HepG2 (cell line): ENCODE data around the gene PXYLP1. TPM values are rescaled to one million over a fixed set of nuclear protein-coding genes. Genes with fewer than 3 reads are reported as not detected.

ENCODE experiments used
- ATAC-seq: fragments of 200-7000 bp; cut with Tn5 transposase; 3 replicates; pipeline ENCODE4 v1.9.1; 2020; ENCODE audit warnings: mild to moderate bottlenecking, moderate library complexity
- BruUV-seq: library from RNA; stranded (reverse); fragments of 400-500 nt; replicated peaks from 2 replicates; lab custom pipeline; 2021; lab: Mats Ljungman, UMichigan
- CTCF ChIA-PET: fragments of 300-600 bp; formaldehyde crosslinking; extraction: SDS; loops from one replicate; lab custom pipeline; 2021; ENCODE audit warnings: low total read pairs, inconsistent platforms, low intra/inter-chr PET ratio; lab: Yijun Ruan, JAX
- POLR2A ChIA-PET: fragments of 350-600 bp; sonication (Branson Sonifier 250); formaldehyde crosslinking; loops from one replicate; lab custom pipeline; 2020; ENCODE audit warnings: antibody characterized with exemption, inconsistent platforms; lab: Yijun Ruan, JAX
- DNase-seq: peaks from one replicate; pipeline ENCODE4 v3.0.0-alpha.2; 2015; ENCODE audit warnings: low spot score
- FAIRE-seq: peaks from 3 replicates; lab custom pipeline; 2011; peaks lifted over from hg19 to GRCh38; lab: Jason Lieb, UNC
- H2AFZ ChIP-seq: one replicate; pipeline ENCODE4 v1.6.1; 2011; ENCODE audit warnings: low read length, inconsistent platforms
- H3K27ac ChIP-seq: fragments of 300-600 bp; 3 replicates; pipeline ENCODE4 v1.8.0; 2011; ENCODE audit warnings: mixed run types, mild to moderate bottlenecking, mixed read lengths, low read length, inconsistent platforms; ENCODE audit not compliant: insufficient read depth; ENCODE audit errors: extremely low read length
- H3K27me3 ChIP-seq, 2 experiments: fragments of 200-600 bp in 1 of 2; 2 replicates in 1 of 2; 3 replicates in 1 of 2; pipeline versions ENCODE4 v1.6.0 to v1.8.0; 2011; ENCODE audit warnings: low read length in 2 of 2, mild to moderate bottlenecking in 2 of 2, moderate library complexity in 2 of 2, inconsistent platforms in 1 of 2; ENCODE audit not compliant: insufficient read depth in 2 of 2, control insufficient read depth in 1 of 2
- H3K36me3 ChIP-seq, 2 experiments: fragments of 200-600 bp in 1 of 2; replicated peaks in 1 of 2; 2 replicates in 1 of 2; 3 replicates in 1 of 2; pipeline versions ENCODE4 v1.5.1 to v1.8.0; 2011; ENCODE audit warnings: low read length in 2 of 2, inconsistent platforms in 1 of 2; ENCODE audit not compliant: insufficient read depth in 2 of 2, control insufficient read depth in 1 of 2
- H3K4me1 ChIP-seq: 2 replicates; pipeline ENCODE4 v1.5.1; 2012; ENCODE audit warnings: low read length, inconsistent platforms; ENCODE audit not compliant: insufficient read depth
- H3K4me2 ChIP-seq: 2 replicates; pipeline ENCODE4 v1.6.0; 2011; ENCODE audit warnings: low read depth, low read length, inconsistent platforms
- H3K4me3 ChIP-seq, 3 experiments: fragments of 200-600 bp in 1 of 3; sonication (generic), shearing (Covaris generic) in 1 of 3; replicated peaks in 1 of 3; 2 replicates each; pipeline ENCODE4 v1.5.1; 2011 to 2016; ENCODE audit warnings: low read length in 3 of 3, inconsistent platforms in 2 of 3, low read depth in 2 of 3, mild to moderate bottlenecking in 2 of 3, control low read depth in 1 of 3, mixed read lengths in 1 of 3; ENCODE audit not compliant: insufficient read depth in 1 of 3
- H3K79me2 ChIP-seq: one replicate; pipeline ENCODE4 v1.6.1; 2011; ENCODE audit warnings: low read length, inconsistent platforms; ENCODE audit not compliant: insufficient read depth
- H3K9ac ChIP-seq: 2 replicates; pipeline ENCODE4 v1.6.0; 2011; ENCODE audit warnings: mild to moderate bottlenecking, low read depth, low read length, inconsistent platforms; ENCODE audit not compliant: insufficient read depth
- H3K9me3 ChIP-seq: 2 replicates; pipeline ENCODE4 v1.5.1; 2012; ENCODE audit warnings: mild to moderate bottlenecking, low read length
- H4K20me1 ChIP-seq: 2 replicates; pipeline ENCODE4 v1.6.0; 2011; ENCODE audit warnings: inconsistent platforms, mild to moderate bottlenecking, low read length, moderate library complexity; ENCODE audit not compliant: insufficient read depth
- HNF4A ChIP-seq: sonication (generic); formaldehyde crosslinking; IDR thresholded peaks from 2 replicates; pipeline ENCODE4 v1.4.0; 2020; ENCODE audit warnings: missing genetic modification reagents
- ISL2 ChIP-seq: sonication (generic); formaldehyde crosslinking; IDR thresholded peaks from 2 replicates; pipeline ENCODE4 v1.5.0; 2020; ENCODE audit warnings: missing genetic modification reagents
- LCORL ChIP-seq, 2 experiments: fragments of 450-650 bp in 1 of 2; sonication (generic) in 1 of 2; formaldehyde crosslinking in 1 of 2; IDR thresholded peaks; 2 replicates each; pipeline versions ENCODE4 v1.5.0 to v1.6.1; 2017 to 2020; ENCODE audit warnings: antibody characterized with exemption in 1 of 2, missing genetic modification reagents in 1 of 2
- NFE2 ChIP-seq: sonication (generic); formaldehyde crosslinking; IDR thresholded peaks from 2 replicates; pipeline ENCODE4 v1.4.0; 2020; ENCODE audit warnings: missing genetic modification reagents
- SMAD9 ChIP-seq: sonication (generic); formaldehyde crosslinking; IDR thresholded peaks from 2 replicates; pipeline ENCODE4 v1.5.1; 2020; ENCODE audit warnings: mild to moderate bottlenecking, missing genetic modification reagents
- ZKSCAN8 ChIP-seq: IDR thresholded peaks from 2 replicates; pipeline ENCODE4 v1.6.1; 2016; ENCODE audit warnings: borderline replicate concordance, missing genetic modification reagents, missing compliant biosample characterization
- ZNF160 ChIP-seq: sonication (generic); formaldehyde crosslinking; IDR thresholded peaks from 2 replicates; pipeline ENCODE4 v1.8.0; 2022; ENCODE audit warnings: mild to moderate bottlenecking, inconsistent platforms, missing genetic modification reagents
- ZNF275 ChIP-seq: sonication (generic); formaldehyde crosslinking; IDR thresholded peaks from 2 replicates; pipeline ENCODE4 v1.8.0; 2022; ENCODE audit warnings: missing genetic modification reagents, mild to moderate bottlenecking, inconsistent platforms, borderline replicate concordance
- WGBS: methylation state at CpG from one replicate; pipeline ENCODE4 v1.1.6; 2017; ENCODE audit warnings: low lambda C conversion rate; 5-methylcytosine and 5-hydroxymethylcytosine counted together
- in situ Hi-C: cut with HindIII; loops from 2 replicates; pipeline ENCODE4 v1.10.0; 2017; ENCODE audit warnings: low pct_unique_long_range_greater_than_20kb; ENCODE audit not compliant: extremely low pct_ligation_motif_present
- intact Hi-C: fragments of 100-400 bp; cut with micrococcal nuclease; formaldehyde crosslinking; loops from one replicate; pipeline ENCODE4 v1.10.0; 2022; ENCODE audit not compliant: unreplicated experiment
- polyA plus RNA-seq, 8 experiments: library from polyadenylated mRNA; depleted of rRNA in 3 of 8; stranded (reverse) in 7 of 8; unstranded in 1 of 8; fragments of >200 nt; fragmentation: Illumina TruSeq in 4 of 8; extraction: Trizol in 4 of 8; gene quantifications; 2 replicates each; pipeline versions ENCODE4 v1.2.1 to v1.2.3, GENCODE V29; 2011 to 2016; ENCODE audit warnings: low read depth in 4 of 8, missing spikeins in 1 of 8, mixed read lengths in 1 of 8; ENCODE audit not compliant: insufficient read depth in 1 of 8
- total RNA-seq, 5 experiments: library from RNA; depleted of rRNA; stranded (reverse); fragments of >200 nt; fragmentation: Illumina TruSeq; extraction: Trizol; gene quantifications; 2 replicates each; pipeline ENCODE4 v1.2.3, GENCODE V29; 2016; ENCODE audit warnings: low read depth in 1 of 5
- TF ChIP-seq, protein P1 (sequence below): sonication (generic); formaldehyde crosslinking; IDR thresholded peaks from 2 replicates; pipeline ENCODE4 v1.4.0; 2020; ENCODE audit warnings: missing genetic modification reagents
- TF ChIP-seq, protein P2 (sequence below): IDR thresholded peaks from 2 replicates; pipeline ENCODE4 v1.6.1; 2018; ENCODE audit warnings: missing genetic modification reagents, mild to moderate bottlenecking, missing compliant biosample characterization
- TF ChIP-seq, protein P3 (sequence below): sonication (generic); formaldehyde crosslinking; IDR thresholded peaks from 2 replicates; pipeline ENCODE4 v1.5.0; 2020; ENCODE audit warnings: mild to moderate bottlenecking, missing genetic modification reagents

Gene PXYLP1
- total and polyA plus RNA-seq, 2 of the 13 experiments (the other 11 are each of a cell fraction or from before 2014, with no cell fraction given): 4.9 to 8.1 TPM

DNA sequence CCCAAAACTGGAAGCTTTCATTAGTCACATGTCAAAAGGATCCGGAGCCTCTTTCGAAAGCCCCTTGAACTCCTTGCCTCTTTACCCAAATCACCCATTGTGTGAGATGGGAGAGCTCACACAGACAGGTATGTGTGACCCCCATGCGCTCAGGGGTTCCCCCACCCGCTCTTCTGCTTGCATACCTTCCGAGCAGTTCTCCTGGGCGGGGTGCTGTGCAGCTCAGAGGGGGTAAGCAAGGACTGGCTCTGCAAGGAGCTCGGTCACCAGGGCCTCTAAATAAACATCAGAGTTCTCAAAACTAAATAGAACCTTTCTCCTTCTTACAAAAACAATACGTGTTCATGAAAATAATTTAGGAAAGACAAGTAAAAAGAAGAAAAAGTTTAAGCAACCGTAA lies 55.7 kb downstream of the PXYLP1 start:
- in situ Hi-C loops (no loop called here), intact Hi-C loops (no loop called here)
- Histone ChIP-seq H2AFZ (no peak overlapping the region), H3K9me3 (no peaks in the 10 kb centered on the region), H3K79me2 (no peaks in the 10 kb centered on the region), H3K4me2 (no peak overlapping the region), H3K4me1 (no peaks in the 10 kb centered on the region), H4K20me1 (no peaks in the 10 kb centered on the region), H3K36me3 (peaks cover 0 to 5% of the 10 kb centered on the region in 2 experiments; a peak in 2 of 5 replicates), H3K27ac (no peak overlapping the region), H3K27me3 (no peaks in the 10 kb centered on the region), H3K4me3 (no peak overlapping the region), H3K9ac (no peak overlapping the region)
- FAIRE-seq (no peak), ATAC-seq (no peak), DNase-seq (no peak)
- ChIA-PET CTCF (no interaction called here), POLR2A (no interaction called here)
- 90% methylated on average over 9 of the region's 9 CpGs for WGBS
- BruUV-seq: no TSS peak
- no peak for TF ChIP-seq ZNF160 (CRISPR knock-in tag)
- TF ChIP-seq, protein P1, sequence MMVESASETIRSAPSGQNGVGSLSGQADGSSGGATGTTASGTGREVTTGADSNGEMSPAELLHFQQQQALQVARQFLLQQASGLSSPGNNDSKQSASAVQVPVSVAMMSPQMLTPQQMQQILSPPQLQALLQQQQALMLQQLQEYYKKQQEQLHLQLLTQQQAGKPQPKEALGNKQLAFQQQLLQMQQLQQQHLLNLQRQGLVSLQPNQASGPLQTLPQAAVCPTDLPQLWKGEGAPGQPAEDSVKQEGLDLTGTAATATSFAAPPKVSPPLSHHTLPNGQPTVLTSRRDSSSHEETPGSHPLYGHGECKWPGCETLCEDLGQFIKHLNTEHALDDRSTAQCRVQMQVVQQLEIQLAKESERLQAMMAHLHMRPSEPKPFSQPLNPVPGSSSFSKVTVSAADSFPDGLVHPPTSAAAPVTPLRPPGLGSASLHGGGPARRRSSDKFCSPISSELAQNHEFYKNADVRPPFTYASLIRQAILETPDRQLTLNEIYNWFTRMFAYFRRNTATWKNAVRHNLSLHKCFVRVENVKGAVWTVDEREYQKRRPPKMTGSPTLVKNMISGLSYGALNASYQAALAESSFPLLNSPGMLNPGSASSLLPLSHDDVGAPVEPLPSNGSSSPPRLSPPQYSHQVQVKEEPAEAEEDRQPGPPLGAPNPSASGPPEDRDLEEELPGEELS (CRISPR knock-in tag): no peak
- TF ChIP-seq NFE2: no peak
- no peak for TF ChIP-seq HNF4A (CRISPR knock-in tag)
- no peak for TF ChIP-seq LCORL (IDR thresholded peaks at IDR 0.05)
- TF ChIP-seq LCORL (CRISPR knock-in tag; IDR thresholded peaks at IDR 0.05): no peak
- no peak for TF ChIP-seq ZNF275
- TF ChIP-seq, protein P2, sequence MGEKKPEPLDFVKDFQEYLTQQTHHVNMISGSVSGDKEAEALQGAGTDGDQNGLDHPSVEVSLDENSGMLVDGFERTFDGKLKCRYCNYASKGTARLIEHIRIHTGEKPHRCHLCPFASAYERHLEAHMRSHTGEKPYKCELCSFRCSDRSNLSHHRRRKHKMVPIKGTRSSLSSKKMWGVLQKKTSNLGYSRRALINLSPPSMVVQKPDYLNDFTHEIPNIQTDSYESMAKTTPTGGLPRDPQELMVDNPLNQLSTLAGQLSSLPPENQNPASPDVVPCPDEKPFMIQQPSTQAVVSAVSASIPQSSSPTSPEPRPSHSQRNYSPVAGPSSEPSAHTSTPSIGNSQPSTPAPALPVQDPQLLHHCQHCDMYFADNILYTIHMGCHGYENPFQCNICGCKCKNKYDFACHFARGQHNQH: no peak
- TF ChIP-seq ISL2 (CRISPR knock-in tag): no peak
- no peak for TF ChIP-seq ZKSCAN8 (CRISPR knock-in tag)
- TF ChIP-seq, protein P3, sequence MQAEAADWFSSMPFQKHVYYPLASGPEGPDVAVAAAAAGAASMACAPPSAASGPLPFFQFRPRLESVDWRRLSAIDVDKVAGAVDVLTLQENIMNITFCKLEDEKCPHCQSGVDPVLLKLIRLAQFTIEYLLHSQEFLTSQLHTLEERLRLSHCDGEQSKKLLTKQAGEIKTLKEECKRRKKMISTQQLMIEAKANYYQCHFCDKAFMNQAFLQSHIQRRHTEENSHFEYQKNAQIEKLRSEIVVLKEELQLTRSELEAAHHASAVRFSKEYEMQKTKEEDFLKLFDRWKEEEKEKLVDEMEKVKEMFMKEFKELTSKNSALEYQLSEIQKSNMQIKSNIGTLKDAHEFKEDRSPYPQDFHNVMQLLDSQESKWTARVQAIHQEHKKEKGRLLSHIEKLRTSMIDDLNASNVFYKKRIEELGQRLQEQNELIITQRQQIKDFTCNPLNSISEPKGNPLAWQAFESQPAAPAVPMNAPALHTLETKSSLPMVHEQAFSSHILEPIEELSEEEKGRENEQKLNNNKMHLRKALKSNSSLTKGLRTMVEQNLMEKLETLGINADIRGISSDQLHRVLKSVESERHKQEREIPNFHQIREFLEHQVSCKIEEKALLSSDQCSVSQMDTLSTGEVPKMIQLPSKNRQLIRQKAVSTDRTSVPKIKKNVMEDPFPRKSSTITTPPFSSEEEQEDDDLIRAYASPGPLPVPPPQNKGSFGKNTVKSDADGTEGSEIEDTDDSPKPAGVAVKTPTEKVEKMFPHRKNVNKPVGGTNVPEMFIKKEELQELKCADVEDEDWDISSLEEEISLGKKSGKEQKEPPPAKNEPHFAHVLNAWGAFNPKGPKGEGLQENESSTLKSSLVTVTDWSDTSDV (CRISPR knock-in tag): no peak
- no peak for TF ChIP-seq SMAD9 (CRISPR knock-in tag)
